T-helper 1 cell (primary cell): Measurements from ENCODE around the gene C1orf116.

Experiments
- DNase-seq, 5 donors: peaks; one replicate each; pipeline ENCODE4 v3.0.0-alpha.2; 2012 to 2020
- total RNA-seq, 4 donors: gene quantifications; one replicate each; lab custom pipeline; 2026; lab: John Stamatoyannopoulos, UW

The C1orf116 gene
- 0 to 0.27 (median 0.04) reads per million in 4 donors for total RNA-seq

DNA sequence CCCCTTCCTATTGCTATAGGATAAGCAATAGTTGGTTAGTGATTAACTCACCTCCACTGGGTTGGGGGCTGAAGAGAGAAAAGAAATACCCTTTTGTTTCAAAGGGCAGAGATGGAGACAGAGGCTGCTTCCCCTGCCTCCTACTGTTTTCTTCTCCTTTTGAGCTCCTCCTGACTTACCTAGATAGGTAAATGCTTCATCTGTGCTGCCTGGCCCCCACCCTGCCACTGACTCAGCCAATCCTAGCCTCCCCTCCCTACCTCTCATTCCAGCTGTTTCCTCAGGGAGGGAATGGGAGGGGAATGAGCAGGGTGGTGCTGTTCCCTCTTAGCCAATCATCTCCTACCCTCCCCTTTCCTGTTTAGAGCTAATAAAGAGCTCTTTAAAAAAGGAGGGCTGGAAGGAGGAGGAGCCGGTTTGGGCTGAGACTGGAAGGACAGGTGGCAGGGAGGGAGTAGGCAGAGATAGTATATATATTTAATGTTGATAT lies at the start of gene C1orf116:
Gene C1orf116, minus strand, starts transcription at position 229 of the 490 bp plus-strand sequence. CDS start 5,158 bp downstream, outside the sequence.
- DNase-seq: no peak

GRCh38 chr1:207081806-207082205 lies 49.2 kb upstream of the C1orf116 start:
- no peak for DNase-seq

GRCh38 chr1:207081088-207081487 lies 48.5 kb upstream of the C1orf116 start:
- DNase-seq: no peak

- DNase-seq: no peak
Observed at GRCh38 chr1:207079706-207080241, 47.2 kb upstream of the C1orf116 start.

GRCh38 chr1:207078578-207079132 lies 46.1 kb upstream of the C1orf116 start:
- DNase-seq: no peak

- peak in 4 of 5 donors; percentile 37 to 70 (median 52) for DNase-seq
Observed at GRCh38 chr1:207077470-207078377, 45.2 kb upstream of the C1orf116 start.

GRCh38 chr1:207077012-207077411 lies 44.5 kb upstream of the C1orf116 start:
- no peak for DNase-seq

DNA sequence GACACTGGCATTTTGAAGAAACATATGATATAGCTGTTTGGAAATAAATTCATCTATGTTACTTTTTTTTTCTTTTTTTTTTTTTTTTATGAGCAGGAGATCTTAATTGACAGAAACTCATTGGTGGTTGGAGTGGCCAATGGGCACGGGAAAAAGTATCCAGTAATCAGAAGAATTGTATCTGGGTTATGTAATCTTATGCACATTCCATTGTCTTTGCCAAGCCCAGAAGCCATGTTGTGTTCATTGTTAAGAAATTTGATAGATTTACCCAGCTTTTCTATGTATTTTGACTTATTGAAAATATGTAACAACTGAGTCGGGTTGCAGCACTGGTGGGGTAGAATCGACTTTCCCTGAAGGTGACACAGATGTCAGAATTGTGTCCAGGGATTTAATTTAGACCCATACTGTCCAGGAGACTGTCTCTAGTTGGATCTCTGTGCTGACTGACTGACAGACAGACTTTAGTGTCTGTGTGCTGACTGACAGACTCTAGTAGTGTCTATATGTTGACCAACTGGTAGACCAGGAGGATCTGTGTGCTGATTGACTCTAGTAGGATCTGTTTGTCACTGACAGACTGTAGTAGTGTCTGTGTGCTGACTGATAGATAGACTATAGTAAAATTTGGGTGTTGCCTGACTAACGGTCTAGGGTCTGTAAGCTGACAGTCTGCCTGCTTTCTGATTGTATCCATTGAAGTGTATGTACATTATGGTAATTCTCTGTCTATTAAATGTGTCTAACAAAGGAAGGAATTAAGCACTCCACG lies 43.8 kb upstream of the C1orf116 start:
- DNase-seq: no peak

DNA sequence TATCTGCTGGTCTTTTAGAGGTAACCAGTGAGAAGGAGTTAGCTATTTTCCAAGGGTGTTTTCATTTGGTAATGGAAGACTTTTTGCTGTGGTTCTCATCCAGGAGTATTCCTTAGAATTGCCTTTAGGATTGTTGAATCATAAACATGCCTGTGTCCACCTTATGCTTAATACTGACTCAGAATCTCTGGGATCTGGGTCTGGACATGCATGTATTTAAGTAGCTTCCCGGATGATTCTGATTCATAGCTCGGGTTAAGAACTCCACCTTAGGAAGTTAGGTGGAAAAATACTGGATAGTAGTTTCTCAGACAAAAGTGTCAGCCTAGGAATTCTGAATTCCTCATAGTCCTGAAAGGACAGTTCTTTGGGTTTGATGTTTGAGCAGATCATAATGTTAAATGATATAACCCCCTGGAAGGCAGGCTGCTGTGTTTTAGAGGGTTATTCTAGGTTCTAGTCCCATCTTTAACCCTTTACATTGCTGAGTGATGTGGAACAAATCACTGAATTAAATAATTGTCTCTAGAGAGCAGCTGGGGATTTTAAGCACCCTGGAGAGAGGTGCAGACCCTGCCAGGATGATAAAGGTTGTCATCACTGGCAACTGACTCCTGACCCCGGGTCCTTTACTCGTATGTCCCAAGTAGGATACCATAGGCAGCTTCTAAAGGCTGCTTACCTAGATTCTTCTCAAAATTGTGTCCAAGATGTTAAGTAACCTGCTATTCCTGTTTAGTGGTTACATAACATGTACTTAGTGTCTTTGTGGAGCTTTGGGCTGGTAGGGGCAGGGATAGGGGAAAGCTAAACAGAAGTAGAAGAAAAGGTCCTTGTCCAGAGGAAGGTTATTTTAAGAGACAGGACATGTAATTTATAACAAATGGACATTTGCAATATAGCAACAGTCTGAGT lies 41.6 kb upstream of the C1orf116 start:
- no peak for DNase-seq

DNA sequence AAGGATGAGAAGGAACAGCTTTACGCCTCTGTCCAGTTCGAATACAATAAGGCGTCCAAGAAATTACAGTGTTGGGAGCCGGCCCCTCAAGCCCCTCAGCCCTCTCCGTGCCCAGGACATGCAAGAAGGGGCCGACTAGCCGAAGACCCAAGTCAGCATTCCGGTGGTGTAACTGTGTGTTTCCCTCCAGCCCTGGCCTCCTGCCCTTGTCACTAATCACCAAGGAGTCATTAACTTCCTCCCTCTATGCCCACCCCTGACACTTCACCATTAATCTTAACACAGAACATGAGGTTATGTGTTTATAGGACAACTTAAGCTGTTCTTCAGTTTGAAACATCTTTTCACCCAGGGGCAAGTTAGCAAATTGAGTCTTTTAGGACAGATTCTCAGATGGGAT lies 39.7 kb upstream of the C1orf116 start:
- no peak for DNase-seq

- no peak for DNase-seq
Observed at GRCh38 chr1:207071426-207071825, 38.9 kb upstream of the C1orf116 start.

GRCh38 chr1:207070811-207071210 lies 38.3 kb upstream of the C1orf116 start:
- no peak for DNase-seq

- no peak for DNase-seq
Observed at GRCh38 chr1:207069858-207070506, 37.4 kb upstream of the C1orf116 start.

DNA sequence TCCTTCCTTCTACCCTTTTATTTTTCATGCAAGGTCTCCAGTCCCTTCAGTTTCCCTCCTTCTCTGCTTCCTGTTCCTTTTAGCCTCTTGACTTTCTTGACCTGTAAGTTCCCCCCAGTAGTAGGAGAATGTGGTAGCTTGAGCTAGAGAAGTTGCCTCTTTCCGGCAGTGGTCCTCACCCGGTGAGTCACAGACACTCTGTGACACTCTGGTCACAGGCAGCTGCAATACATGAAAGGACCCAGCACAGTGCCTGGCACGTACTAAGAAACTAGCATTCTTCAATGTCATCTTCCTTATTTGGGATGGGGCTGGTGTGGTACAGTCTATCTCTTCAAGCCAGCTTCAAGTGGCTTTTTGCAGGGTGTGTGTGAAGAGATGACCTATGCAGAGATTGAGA lies 36.5 kb upstream of the C1orf116 start:
- no peak for DNase-seq

- no peak for DNase-seq
Observed at GRCh38 chr1:207067665-207068064, 35.1 kb upstream of the C1orf116 start.

- DNase-seq: no peak
Observed at GRCh38 chr1:207067185-207067584, 34.6 kb upstream of the C1orf116 start.

DNA sequence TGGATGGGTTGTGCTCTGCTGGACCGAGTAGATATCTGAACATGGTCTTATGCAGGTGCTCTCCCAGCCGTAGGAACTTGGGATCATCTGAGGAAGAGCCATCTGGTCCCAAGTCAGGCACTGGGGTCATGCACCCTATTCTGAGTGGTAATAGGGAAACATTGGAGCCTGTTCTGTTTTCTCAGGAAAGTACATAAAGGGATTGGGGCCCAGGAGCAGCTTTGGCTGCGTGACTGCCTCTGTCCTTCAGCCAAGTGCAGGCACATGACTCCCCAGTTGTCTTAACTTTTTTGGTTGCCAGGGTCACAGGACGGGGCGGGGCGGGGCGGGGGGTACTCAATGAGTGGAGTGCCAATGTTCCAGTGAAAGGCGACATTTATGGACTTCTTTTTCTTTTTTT lies 32.0 kb upstream of the C1orf116 start:
- DNase-seq: no peak

GRCh38 chr1:207063014-207063413 lies 30.5 kb upstream of the C1orf116 start:
- no peak for DNase-seq

- DNase-seq: no peak
Observed at GRCh38 chr1:207062058-207062457, 29.5 kb upstream of the C1orf116 start.

DNA sequence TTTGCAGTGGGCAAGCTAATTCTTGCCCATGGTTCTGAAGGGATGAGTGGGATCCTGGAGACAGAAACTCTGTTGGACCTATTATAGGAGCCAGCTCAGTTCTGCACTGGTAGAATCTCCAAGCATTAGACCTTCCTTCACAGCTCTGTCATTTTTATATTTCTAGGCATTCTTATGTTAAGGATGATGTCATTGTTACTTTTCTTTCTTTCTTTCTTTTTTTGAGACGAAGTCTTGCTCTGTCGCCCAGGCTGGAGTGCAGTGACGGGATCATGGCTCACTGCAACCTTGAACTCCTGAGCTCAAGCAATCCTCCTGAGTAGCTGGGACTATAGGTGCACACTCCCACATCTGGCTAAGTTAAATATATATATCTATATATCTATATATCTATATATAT lies 28.0 kb upstream of the C1orf116 start:
- no peak for DNase-seq

- DNase-seq: no peak
Observed at GRCh38 chr1:207059881-207060280, 27.3 kb upstream of the C1orf116 start.
